MM.1S (cell line): ENCODE results near the gene NUMBL.
"Not testable (repeated sequence)": the region's sequence is repeated elsewhere in the genome, so short reads cannot be mapped to it uniquely, and the experiment has no call there.

Source experiments
- EZH2 ChIP-seq: fragments of 300-600 bp; sonication (generic); optimal IDR thresholded peaks from 2 replicates; pipeline ENCODE3; 2017; ENCODE audit warnings: low read depth, mild to moderate bottlenecking, antibody characterized with exemption, low read length, mixed read lengths
- TF ChIP-seq, protein P1 (sequence below): fragments of 300-600 bp; sonication (generic); IDR thresholded peaks from 2 replicates; pipeline ENCODE4 v1.5.1; 2016; ENCODE audit warnings: antibody characterized with exemption, low read length, mixed read lengths

DNA sequence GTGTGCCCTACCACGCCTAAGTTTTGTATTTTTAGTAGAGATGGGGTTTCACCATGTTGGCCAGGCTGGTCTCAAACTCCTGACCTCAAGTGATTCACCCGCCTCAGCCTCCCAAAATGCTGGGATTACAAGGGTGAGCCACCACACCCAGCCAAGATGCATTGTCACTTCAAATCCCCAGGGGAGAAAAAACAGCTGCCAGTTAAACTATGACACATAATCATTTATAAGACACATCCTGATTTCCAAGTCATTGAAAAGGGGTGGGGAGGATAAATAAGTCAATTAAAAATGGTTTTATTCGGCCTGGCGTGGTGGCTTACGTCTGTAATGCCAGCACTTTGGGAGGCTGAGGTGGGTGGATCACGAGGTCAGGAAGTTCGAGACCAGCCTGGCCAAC, 34.8 kb downstream of the NUMBL start:
- TF ChIP-seq, protein P1, sequence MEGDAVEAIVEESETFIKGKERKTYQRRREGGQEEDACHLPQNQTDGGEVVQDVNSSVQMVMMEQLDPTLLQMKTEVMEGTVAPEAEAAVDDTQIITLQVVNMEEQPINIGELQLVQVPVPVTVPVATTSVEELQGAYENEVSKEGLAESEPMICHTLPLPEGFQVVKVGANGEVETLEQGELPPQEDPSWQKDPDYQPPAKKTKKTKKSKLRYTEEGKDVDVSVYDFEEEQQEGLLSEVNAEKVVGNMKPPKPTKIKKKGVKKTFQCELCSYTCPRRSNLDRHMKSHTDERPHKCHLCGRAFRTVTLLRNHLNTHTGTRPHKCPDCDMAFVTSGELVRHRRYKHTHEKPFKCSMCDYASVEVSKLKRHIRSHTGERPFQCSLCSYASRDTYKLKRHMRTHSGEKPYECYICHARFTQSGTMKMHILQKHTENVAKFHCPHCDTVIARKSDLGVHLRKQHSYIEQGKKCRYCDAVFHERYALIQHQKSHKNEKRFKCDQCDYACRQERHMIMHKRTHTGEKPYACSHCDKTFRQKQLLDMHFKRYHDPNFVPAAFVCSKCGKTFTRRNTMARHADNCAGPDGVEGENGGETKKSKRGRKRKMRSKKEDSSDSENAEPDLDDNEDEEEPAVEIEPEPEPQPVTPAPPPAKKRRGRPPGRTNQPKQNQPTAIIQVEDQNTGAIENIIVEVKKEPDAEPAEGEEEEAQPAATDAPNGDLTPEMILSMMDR = not testable (repeated sequence)
- not testable (repeated sequence) for TF ChIP-seq EZH2
